ENCODE data around the gene PLEKHG2.

DNA sequence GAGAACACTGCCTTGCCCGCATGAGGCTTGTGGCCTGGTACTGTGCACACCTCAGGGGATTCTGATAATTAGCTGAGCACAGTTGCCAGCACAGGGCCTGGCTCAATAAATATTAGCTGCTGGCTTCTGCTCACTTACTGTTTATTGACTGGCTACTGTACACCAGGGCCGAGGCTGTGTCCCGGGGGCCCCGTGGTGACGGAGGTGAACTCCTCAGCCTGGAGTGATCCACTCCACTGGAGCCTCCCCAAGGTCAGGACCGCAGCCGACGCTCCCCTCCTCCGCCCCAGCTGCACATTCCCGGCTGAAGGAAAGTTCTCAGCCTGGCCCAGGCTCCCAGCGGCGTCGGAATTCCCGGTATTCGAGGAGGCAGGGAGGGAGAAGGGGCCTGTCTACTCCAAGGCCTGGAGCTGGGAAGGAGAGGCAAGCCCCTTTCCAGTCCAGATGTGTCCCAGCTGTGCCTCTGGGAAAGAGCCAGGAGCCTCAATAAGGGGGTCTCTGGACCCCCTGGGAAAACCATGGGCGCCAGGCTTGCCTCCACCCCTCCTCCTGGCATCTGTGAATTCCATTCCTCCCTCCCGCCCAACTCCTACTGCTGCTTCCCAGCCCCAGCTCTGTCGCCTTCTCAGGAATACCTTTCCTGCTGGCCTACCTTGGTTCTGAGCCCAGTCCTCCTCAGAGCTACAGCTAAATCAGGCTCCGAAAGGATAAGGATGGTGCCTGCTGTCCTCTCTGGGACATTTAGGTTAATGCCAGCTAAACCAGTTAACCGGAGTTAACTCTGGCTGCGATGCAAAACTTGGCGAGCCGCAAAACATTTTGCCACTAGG, 16.0 kb downstream of the PLEKHG2 start:
- TF ChIP-seq EZH2phosphoT487 (IDR thresholded peaks at IDR 0.05; ENCODE audit: borderline replicate concordance) (no peak), CEBPB (IDR thresholded peaks at IDR 0.05; ENCODE audit: low read depth) (no peak), POLR2A (IDR thresholded peaks at IDR 0.05; ENCODE audit: borderline replicate concordance, extremely low read depth, insufficient read depth, insufficient read length) (no peak)
